BE2C (cell line): Measurements from ENCODE around the gene CYP3A5.
A peak's percentile ranks its signal among the peaks of the same experiment; 100 is the strongest.
"Not testable (repeated sequence)": the region's sequence is repeated elsewhere in the genome, so short reads cannot be mapped to it uniquely, and the experiment has no call there.

ENCODE experiments used
- DNase-seq: peaks from one replicate; pipeline ENCODE4 v3.0.0-alpha.2; 2020
- H3K27me3 ChIP-seq: fragments of 250-450 bp; sonication (Bioruptor Pico); 2 replicates; pipeline ENCODE4 v1.5.1; 2020; ENCODE audit warnings: mild to moderate bottlenecking
- H3K36me3 ChIP-seq: fragments of 250-450 bp; sonication (Bioruptor Pico); 2 replicates; pipeline ENCODE4 v1.5.1; 2020; ENCODE audit warnings: mild to moderate bottlenecking
- H3K4me1 ChIP-seq: fragments of 250-450 bp; sonication (Bioruptor Pico); 2 replicates; pipeline ENCODE4 v1.5.1; 2020
- H3K4me3 ChIP-seq: 2 replicates; pipeline ENCODE4 v1.5.1; 2011; ENCODE audit warnings: low read depth, low read length
- H3K9me3 ChIP-seq: fragments of 250-450 bp; sonication (Bioruptor Pico); 2 replicates; pipeline ENCODE4 v1.5.1; 2020
- CTCF ChIP-seq: IDR thresholded peaks from 2 replicates; pipeline ENCODE4 v1.5.1; 2012; ENCODE audit warnings: mild to moderate bottlenecking, low read depth, low read length

Gene CYP3A5

GRCh38 chr7:99694201-99694911, 14.6 kb upstream of the CYP3A5 start:
- DNase-seq = no peak
- Histone ChIP-seq H3K27me3 (peaks cover 5% of the 10 kb centered on the region; the same call in 1 of the 2 replicates), H3K36me3 (no peaks in the 10 kb centered on the region), H3K9me3 (no peaks in the 10 kb centered on the region), H3K4me3 (no peak overlapping the region), H3K4me1 (no peaks in the 10 kb centered on the region)
- no peak for TF ChIP-seq CTCF

GRCh38 chr7:99693427-99694200, 13.8 kb upstream of the CYP3A5 start:
- H3K9me3 ChIP-seq = no peaks in the 10 kb centered on the region
- DNase-seq = peak; percentile 10
- no peaks in the 10 kb centered on the region for H3K36me3 ChIP-seq
- no peak for TF ChIP-seq CTCF
- no peaks in the 10 kb centered on the region for H3K4me1 ChIP-seq
- H3K27me3 ChIP-seq = peaks cover 5% of the 10 kb centered on the region; the same call in 1 of the 2 replicates
- H3K4me3 ChIP-seq = no peak overlapping the region

- H3K4me3 ChIP-seq = no peak overlapping the region
- no peak for TF ChIP-seq CTCF
These were observed 13.3 kb upstream of the CYP3A5 start for GRCh38 chr7:99693100-99693426.

GRCh38 chr7:99692563-99692962, 12.8 kb upstream of the CYP3A5 start:
- not testable (repeated sequence) for H3K27me3 ChIP-seq, H3K4me1 ChIP-seq, DNase-seq, H3K4me3 ChIP-seq, H3K9me3 ChIP-seq, H3K36me3 ChIP-seq

More at GRCh38 chr7:99693100-99693426, 13.3 kb upstream of the CYP3A5 start:
- no peaks in the 10 kb centered on the region for H3K4me1 ChIP-seq
- no peaks in the 10 kb centered on the region for H3K36me3 ChIP-seq
- no peak for DNase-seq
- peaks cover 5% of the 10 kb centered on the region; the same call in 1 of the 2 replicates for H3K27me3 ChIP-seq
- H3K9me3 ChIP-seq = no peaks in the 10 kb centered on the region

- not testable (repeated sequence) for H3K4me1 ChIP-seq, H3K27me3 ChIP-seq, H3K36me3 ChIP-seq, DNase-seq, H3K4me3 ChIP-seq, H3K9me3 ChIP-seq
These were observed 11.9 kb upstream of the CYP3A5 start for GRCh38 chr7:99691658-99692057.

GRCh38 chr7:99690918-99691317, 11.1 kb upstream of the CYP3A5 start:
- not testable (repeated sequence) for H3K4me1 ChIP-seq, H3K4me3 ChIP-seq, DNase-seq, H3K9me3 ChIP-seq, H3K27me3 ChIP-seq, H3K36me3 ChIP-seq

GRCh38 chr7:99685871-99686608, 6.2 kb upstream of the CYP3A5 start:
- H3K4me1 ChIP-seq, DNase-seq, H3K4me3 ChIP-seq, H3K9me3 ChIP-seq, H3K36me3 ChIP-seq, H3K27me3 ChIP-seq: not testable (repeated sequence)
